Measurements from ENCODE around the gene PPIG.

- TF ChIP-seq, protein P1, sequence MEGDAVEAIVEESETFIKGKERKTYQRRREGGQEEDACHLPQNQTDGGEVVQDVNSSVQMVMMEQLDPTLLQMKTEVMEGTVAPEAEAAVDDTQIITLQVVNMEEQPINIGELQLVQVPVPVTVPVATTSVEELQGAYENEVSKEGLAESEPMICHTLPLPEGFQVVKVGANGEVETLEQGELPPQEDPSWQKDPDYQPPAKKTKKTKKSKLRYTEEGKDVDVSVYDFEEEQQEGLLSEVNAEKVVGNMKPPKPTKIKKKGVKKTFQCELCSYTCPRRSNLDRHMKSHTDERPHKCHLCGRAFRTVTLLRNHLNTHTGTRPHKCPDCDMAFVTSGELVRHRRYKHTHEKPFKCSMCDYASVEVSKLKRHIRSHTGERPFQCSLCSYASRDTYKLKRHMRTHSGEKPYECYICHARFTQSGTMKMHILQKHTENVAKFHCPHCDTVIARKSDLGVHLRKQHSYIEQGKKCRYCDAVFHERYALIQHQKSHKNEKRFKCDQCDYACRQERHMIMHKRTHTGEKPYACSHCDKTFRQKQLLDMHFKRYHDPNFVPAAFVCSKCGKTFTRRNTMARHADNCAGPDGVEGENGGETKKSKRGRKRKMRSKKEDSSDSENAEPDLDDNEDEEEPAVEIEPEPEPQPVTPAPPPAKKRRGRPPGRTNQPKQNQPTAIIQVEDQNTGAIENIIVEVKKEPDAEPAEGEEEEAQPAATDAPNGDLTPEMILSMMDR (IDR thresholded peaks at IDR 0.05): no peak
- TF ChIP-seq ZFX (IDR thresholded peaks at IDR 0.05; ENCODE audit: borderline replicate concordance): no peak
Observed at GRCh38 chr2:169662744-169663143, 78.6 kb downstream of the PPIG start.
